GM08714 (cell line): ENCODE data around the gene ELP2.
"Not testable (repeated sequence)": the region's sequence is repeated elsewhere in the genome, so short reads cannot be mapped to it uniquely, and the experiment has no call there.

Experiments
- H3K4me3 ChIP-seq: fragments of 200-500 bp; sonication (Bioruptor generic); 2 replicates; pipeline ENCODE4 v1.5.1; 2014; ENCODE audit warnings: mild to moderate bottlenecking, low read length, inconsistent platforms
- ZNF274 ChIP-seq: IDR thresholded peaks from 2 replicates; pipeline ENCODE4 v1.6.1; 2012; ENCODE audit warnings: mild to moderate bottlenecking, low read depth, low read length

The ELP2 gene

DNA sequence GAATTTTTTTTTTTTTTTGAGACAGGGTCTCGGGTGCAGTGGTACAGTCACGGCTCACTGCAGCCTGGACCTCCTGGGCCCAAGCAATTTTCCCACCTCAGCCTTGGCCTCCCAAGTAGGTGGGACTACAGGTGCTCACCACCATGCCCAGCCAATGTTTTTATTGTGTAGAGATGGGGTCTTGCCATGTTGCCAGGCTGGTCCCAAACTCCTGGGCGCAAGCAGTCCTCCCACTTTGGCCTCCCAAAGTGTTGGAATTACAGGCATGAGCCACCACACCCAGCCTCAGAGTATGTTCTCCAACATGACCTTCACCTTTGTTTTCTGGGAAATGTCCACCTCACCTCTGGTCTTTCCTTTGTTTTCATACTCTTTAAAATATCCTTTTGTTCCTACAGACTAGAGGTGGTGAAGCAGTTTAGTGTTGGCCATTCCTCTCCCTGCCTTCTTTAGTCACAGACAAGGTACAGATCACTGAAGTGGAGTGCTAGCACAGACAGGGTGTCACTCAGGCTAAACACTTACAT is 38.1 kb downstream of the ELP2 start:
- no peak overlapping the region for H3K4me3 ChIP-seq
- no peak for TF ChIP-seq ZNF274

DNA sequence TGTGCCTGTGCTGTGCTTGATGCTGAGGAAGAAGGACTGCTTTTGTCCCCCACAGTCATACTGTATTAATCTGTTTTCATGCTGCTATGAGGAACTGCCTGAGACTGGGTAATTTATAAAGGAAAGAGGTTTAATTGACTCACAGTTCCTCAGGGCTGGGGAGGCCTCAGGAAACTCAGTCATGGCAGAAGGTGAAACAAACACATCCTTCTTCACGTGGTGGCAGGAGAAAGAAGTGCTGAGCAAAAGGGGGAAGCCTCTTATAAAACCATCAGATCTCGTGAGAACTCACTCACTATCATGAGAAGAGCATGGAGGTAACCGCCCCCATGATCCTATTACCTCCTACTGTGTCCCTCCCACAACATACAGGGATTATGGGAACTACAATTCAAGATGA is 38.6 kb downstream of the ELP2 start:
- H3K4me3 ChIP-seq: not testable (repeated sequence)

DNA sequence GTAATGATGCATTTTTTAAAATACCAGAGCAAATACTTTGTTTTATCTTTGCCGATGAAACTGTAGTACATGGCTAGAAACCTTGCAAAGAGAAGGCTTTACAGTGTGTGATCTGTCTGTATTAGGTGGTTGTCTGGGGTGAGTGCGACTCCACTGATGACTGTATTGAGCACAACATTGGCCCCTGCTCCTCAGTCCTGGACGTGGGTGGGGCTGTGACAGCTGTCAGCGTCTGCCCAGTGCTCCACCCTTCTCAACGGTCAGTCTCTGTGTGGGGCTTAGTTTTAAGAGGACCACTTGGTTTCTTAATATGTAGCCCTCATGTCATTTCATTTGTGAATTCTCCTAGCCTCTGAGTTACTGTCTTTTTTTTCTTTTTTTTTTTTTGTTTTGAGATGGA is 40.2 kb downstream of the ELP2 start:
- no peak for TF ChIP-seq ZNF274
- H3K4me3 ChIP-seq: no peak overlapping the region

DNA sequence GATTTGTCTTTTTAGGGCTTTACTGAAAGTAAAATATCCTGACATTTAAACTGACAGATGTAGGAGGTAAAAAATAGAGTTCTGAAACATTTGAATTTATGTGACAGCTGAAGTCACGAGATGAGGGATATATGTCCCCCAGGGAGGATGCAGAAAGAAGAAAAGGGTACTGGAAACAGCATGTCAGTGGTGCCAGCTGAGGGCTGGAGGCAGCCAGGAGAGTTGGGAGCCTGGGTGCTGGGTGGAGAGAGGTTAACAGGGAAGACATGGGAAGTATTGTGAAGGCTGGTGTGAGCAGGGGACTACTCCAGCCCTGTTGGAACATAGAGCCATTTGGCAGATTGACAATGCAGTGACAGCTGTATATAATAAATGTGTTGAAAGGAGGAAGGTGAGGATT is 45.8 kb downstream of the ELP2 start:
- no peak for TF ChIP-seq ZNF274
- H3K4me3 ChIP-seq: no peak overlapping the region

DNA sequence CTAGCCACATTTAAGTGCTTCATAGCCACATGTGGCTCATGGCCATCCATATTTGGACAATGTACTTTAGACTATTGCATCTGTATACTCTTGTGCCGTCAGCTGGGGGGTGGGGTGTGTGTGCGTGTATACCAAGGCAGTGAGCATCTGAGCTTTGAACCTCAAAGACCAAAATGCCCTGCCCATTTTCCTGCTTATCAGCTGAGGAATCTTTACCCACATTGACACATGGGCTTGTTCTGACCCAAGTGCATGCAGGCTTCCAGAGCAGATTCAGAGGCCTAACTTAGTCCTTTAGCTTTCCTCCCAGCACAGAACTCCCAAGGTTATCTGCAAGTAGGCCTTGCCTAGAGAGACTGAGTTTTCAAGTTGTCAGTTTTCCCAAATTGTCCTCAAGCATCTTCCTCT is 46.5 kb downstream of the ELP2 start:
- no peak overlapping the region for H3K4me3 ChIP-seq
- TF ChIP-seq ZNF274: no peak

DNA sequence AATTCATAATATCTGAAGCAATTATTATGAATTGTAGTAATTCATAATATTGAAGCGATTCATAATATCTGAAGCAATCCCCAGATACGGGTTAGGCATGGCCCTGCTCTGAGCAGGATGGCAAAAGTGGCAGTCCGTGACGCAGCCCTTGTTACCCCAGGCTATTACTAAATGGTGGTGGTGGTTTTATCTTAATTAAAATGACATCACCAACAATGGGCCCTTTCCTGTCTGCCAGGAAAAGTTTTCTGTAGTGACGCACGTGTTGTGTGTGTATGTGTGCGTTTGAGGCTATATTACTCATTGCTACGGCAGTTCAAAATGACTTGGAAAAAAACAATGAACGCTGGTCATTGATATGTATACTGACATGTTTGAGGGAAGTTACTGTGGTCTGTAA is 47.0 kb downstream of the ELP2 start:
- TF ChIP-seq ZNF274: no peak
- no peak overlapping the region for H3K4me3 ChIP-seq

DNA sequence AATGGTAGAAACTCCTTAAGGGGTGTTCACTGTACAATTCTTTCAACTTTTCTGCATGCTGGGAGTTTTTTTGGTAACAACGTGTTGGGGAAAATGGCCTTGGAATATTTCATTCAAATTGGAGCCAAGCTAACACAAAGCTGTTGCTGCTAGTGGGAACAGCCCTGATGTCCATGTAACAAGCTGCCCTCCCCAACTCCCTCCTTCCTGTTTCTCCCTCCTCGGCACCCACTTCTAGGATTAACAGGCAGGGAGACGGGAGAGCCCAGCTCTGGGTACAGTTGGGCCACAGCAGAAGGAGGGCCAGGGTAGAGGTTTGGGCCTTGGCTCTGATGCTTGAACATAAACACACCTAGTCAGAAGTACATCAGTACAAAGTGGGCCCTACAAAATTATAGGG is 48.2 kb downstream of the ELP2 start:
- H3K4me3 ChIP-seq: no peak overlapping the region
- TF ChIP-seq ZNF274: no peak

DNA sequence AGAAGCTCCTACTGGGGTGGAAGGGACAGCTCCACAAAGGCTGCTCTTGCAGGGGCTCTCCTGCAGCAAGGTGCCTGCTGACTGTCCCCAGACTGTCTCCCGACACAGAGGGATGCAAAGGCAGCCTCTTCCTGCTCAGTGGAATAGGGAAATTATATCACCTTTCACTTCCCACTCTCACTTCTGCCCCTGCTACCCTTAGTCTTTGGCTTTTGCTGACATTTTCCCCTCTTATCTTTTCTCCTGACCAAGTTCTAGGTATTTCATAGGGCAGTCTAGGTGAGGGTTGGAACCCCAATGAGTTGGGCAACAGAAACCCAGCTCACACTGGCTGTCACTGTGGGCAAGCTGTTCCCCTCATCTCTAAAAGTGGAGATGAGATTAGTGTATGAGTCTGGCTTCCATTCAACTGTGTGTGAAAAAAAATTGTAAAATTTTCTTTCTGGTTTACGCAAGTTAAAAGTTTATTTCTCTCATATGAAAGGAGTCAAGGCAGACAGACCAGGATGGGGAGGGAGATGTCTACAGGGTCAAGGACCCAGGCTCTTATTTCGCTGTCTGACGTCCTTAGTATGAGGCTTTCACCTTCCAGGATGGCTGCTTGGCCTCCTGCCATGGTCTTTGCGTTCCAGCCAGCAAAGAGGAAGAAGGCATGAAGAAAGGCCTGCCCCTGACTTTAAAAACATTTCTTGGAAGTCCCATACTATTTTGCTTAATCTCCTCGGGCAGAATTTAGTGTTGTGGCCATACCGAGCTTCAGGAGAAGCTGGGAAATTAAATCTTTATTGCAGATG is 50.1 kb downstream of the ELP2 start:
- no peak overlapping the region for H3K4me3 ChIP-seq
- no peak for TF ChIP-seq ZNF274

DNA sequence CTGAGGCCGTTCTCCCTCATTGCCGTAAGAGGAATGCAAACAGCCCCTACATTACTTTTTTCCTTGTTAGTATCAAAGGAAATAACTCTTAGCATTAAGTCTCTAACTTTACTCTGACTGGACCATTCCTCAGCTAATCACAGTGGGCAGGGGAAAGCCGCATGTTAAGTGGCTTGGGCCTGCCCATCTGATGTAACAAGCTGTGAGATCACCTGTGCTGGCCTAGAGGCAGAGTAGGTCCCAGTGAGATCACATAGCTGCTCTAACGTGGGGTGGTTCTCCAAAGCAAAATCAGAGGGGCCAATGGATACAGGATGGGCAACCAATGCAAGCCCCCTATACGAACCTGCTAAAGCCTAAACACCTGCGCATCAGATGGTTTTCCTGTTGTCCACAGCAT is 51.7 kb downstream of the ELP2 start:
- H3K4me3 ChIP-seq: no peak overlapping the region
- no peak for TF ChIP-seq ZNF274

DNA sequence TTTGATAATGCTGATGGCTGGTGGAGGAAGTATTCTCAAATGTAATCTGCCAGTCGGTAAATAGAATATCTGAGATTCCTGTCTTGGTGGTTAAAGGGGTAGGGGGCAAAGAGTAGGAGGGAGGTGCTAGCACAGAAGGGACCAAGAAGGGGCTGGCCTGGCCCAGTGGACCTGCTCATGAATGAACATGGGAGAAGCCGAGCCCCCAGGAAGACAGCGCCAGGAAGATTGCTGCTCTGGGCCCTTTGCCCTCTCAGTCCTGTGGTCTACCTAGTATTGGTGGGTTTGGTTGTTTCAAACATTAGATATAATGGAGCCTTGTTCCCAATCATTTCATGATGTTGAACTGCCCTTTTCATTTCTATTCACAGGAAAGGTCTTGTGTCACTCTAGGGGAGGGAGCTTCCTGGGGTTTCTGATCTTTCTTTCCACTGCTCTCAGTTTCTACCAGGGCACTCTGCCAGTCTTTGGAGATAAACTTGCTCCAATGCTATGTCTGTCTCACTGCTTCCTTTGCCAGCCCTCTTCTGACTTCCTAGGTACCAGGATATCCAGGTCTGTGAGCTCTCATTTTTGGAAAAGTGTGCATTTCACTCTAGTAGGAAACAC is 52.3 kb downstream of the ELP2 start:
- no peak for TF ChIP-seq ZNF274
- H3K4me3 ChIP-seq: no peak overlapping the region

DNA sequence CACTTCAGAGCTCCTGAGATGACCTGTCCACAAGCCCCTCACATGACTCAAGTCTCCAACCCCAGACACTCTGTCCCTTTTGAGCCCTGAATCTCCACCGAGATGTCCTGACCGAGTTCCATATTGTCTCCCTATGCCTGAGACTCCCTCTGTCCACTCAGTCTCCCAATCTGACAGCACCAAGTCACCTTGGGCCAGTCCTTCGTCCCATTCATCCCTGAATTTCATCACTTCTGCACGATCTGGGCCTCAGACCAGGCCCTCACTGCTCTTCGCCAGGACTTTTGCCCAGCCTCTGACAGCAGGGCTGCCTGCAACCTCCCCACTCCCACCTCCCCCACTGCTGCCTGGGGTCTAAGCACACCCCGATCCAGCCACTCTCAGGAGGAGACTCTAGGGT is 53.3 kb downstream of the ELP2 start:
- no peak for TF ChIP-seq ZNF274
- no peak overlapping the region for H3K4me3 ChIP-seq

DNA sequence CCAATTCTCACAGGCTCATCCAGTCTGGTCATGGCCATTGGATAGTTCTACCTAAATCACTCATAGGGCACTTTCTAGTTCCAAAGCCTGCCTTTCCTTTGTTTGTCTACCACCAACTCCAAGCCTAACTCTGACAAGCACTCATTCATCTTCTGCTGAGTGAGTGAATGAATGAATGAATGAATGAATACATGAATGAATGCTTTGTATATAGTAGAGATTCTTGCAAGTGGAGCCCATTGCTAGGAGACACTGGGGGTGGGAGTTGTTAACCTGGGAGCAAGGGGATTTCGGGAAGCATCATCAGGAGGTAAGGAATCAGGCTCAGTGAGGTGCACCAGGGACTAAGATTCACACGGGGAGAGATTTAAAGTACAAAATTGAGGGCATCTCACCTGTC is 54.3 kb downstream of the ELP2 start:
- no peak for TF ChIP-seq ZNF274

DNA sequence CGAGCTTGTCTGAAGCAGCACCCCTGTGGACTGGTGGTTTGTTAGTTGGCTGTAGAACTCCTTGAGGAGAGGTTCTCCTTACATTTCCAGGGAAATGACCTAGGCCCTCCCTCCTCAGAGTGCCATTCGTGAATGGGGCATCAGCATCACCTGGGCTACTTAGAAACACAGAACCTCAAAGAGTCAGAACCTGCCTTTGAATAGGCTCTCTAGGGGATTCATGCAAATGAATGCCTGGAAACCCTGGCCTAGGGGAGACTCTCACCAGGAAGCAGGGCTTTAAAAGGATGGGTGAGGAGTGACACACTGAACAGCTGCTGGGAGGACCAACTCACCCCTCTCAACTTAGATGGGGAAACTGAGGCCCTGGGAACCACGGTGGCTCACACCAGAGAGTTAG is 55.5 kb downstream of the ELP2 start:
- H3K4me3 ChIP-seq: no peak overlapping the region
- TF ChIP-seq ZNF274: no peak

More for the DNA sequence above, 54.3 kb downstream of the ELP2 start:
- no peak overlapping the region for H3K4me3 ChIP-seq

DNA sequence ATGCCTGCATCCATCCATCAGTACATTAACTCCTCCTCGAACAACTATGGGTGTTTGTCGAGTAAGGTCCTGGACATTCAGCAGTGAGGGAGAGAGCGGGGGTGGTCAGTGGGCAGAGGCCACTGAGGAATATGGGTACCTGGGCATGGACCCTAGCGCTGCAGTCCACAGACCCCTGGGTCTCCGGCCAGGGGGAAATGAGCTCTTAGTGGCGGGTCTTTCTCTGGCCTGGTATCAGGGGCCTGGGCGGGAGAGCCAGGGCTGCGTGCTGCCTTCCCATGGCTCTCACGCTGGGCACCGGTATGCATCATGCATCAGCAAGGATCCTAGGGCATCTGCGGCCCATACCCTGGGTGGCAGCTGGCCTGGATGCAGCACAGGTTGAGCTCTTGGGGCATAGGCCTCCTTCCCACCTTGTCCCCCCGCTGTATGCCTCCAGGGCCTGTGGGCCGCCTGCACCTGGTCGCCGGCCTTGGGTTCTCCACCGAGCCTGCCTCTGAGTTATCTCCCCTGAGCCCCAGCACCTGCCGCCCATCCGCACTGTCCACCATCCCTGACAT is 56.3 kb downstream of the ELP2 start:
- no peak for TF ChIP-seq ZNF274
- H3K4me3 ChIP-seq: no peak overlapping the region
